HG02678 (cell line): ENCODE measurements around the gene SRXN1.
"Not testable (repeated sequence)": the region's sequence is repeated elsewhere in the genome, so short reads cannot be mapped to it uniquely, and the experiment has no call there.

Experiments
- ATAC-seq: cut with Tn5 transposase; IDR thresholded peaks from one replicate; pipeline ENCODE4 v1.9.1; 2021; ENCODE audit warnings: mild to moderate bottlenecking, moderate library complexity; ENCODE audit not compliant: unreplicated experiment

Gene SRXN1

DNA sequence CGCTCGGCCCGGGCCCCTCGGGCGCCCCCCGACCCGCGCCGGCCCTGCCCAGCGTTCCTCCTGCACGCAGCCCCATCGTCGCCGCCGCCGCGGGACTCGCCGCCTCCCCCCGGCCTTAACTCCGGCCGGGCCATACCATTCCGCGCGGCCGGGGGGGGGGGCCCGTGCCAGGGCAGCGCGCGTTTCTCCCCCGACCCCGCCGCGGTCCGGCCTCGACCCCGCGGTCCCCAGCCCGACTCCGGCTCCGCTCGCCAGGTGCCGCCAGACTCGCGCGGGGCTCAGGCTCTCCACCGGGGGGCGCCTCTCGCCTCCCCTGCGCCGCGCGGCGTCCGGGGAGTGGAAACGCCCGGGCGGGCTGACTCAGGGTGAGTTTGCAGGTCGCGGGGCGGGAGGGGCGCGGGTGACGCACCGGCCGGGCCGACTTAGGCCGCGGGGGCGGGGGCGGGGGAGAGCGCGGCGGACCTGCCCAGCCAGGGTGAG lies at the start of gene SRXN1:
Gene SRXN1, minus strand, starts transcription at position 91 of the 480 bp plus-strand sequence. Its CDS starts 15 bp downstream, at position 76.
- ATAC-seq: peak; percentile 88

GRCh38 chr20:701401-702129 lies 48.6 kb upstream of the SRXN1 start:
- no peak for ATAC-seq

DNA sequence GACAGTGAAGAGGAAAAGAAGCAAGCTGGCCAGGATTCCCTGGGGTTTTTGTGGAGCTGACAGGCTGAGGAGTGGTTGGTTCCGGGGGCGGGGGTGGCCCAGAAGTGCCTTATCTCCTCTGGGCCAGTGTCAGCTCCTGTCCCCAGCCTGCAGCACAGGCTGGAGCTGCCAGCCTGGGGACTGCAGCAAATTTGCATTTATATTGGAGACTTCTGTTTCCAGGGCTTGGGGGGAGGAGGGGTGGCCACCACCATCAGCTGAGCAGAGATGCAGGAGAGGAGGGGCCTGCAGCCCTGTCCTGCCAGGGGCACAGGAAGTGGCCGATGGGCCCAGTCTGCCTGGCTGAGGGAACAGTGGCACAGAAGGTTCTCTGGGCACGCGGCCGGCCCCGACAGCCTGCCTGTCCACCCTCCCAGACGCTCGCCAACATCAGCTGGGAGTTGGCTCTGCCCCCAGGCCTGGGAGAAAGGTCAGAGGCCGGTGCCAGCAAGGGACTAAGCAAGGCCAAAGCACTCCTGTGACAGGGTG lies 46.9 kb upstream of the SRXN1 start:
- no peak for ATAC-seq

DNA sequence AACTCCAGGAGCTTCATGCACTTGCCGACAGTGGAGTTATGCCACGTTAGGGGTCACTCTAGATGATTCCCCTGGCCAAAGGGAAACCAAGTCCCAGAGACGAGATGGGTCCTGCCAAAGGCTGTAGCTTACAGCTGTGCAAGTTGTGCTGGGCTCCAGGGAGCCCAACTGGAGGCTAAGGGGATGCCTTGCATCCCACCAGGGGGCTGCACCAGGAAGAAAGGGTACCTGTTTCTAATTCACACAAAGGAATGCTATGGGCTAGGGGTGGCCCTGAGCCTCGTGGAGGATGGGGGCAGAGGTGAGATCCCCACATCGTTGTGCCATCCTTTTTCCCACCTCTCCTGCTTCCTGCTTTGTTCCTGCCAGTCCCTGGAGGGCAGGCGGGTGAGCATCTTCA lies 46.3 kb upstream of the SRXN1 start:
- no peak for ATAC-seq

GRCh38 chr20:698276-698675 lies 45.3 kb upstream of the SRXN1 start:
- no peak for ATAC-seq

GRCh38 chr20:697826-698225 lies 44.8 kb upstream of the SRXN1 start:
- ATAC-seq: no peak

- ATAC-seq: no peak
These were observed 42.3 kb upstream of the SRXN1 start for GRCh38 chr20:695165-695866.

- no peak for ATAC-seq
These were observed 41.5 kb upstream of the SRXN1 start for GRCh38 chr20:694496-694895.

- not testable (repeated sequence) for ATAC-seq
These were observed 40.8 kb upstream of the SRXN1 start for GRCh38 chr20:693786-694185.

- ATAC-seq: no peak
These were observed 39.0 kb upstream of the SRXN1 start for GRCh38 chr20:692044-692443.

GRCh38 chr20:689947-690346 lies 36.9 kb upstream of the SRXN1 start:
- ATAC-seq: no peak

DNA sequence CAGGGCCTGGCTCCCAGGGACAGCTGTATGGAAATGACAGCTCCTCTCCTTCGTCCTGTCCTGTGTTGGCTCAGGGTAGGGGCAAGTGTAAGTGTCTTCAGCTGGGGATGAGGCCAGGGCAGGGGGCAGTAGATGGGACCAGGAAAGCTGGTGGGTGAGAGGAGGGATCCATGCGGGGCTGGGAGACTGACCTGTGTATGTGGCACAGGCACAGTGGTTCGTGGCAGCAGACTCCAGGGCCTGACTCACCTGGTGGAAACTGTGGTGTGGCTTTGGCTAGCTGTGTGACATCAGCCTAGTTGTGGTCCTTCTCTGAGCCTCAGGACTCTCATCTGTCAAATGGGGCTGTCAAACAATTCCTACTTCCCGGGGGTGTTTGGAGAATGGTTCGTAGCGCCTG lies 36.3 kb upstream of the SRXN1 start:
- ATAC-seq: no peak

DNA sequence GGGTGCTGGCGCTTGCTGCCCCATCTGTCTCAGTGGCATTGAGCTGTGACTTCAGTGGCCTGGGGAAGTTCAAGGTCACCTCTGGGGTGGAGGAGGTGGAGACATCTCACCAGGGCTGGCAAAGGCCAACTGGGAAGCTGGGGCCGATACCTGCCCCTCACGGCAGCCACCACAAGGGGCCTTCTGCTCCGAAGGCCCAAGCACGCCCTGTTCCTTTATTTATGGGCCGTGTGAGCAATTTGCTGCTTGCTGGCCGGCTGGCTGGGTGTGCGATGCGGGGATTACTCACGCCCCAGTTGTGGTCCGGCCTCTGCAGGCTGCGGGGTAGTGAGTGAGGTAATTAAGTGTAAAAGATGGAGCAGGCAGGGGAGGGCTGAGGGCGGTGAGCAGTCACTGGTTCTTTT lies 35.8 kb upstream of the SRXN1 start:
- ATAC-seq: no peak

- ATAC-seq: no peak
These were observed 34.6 kb upstream of the SRXN1 start for GRCh38 chr20:687468-688203.

DNA sequence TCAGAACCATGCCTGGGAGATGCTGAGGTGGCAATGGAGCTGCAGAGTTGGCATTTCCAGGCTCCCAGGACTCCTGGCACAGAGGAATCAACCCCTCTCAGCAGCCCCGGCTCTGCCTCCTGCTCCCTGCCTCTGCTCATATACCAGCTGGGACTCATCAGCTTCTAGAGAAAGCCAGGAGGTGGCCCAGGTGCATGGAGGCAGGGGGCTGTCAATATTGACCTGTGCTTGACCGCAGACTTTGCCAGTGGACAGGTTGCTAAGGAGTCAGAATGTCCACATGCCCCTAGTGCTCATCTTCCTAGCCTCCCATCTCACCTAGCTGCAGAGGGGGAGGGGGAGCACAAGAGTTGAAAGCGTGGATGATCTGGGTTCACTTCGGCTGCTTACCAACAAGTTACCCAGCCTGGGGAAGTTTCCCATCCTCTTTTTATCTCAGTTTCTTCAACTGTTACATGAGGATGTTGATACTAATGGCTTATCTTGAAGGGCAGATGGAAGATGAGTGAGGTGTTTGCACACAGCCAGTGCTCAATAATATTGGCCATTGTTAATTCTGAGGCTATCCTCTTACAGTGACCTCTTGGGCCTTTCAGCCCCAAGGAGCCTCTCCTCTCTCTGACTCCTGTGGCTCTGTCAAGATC lies 31.8 kb upstream of the SRXN1 start:
- ATAC-seq: no peak

- no peak for ATAC-seq
These were observed 29.1 kb upstream of the SRXN1 start for GRCh38 chr20:682123-682522.

DNA sequence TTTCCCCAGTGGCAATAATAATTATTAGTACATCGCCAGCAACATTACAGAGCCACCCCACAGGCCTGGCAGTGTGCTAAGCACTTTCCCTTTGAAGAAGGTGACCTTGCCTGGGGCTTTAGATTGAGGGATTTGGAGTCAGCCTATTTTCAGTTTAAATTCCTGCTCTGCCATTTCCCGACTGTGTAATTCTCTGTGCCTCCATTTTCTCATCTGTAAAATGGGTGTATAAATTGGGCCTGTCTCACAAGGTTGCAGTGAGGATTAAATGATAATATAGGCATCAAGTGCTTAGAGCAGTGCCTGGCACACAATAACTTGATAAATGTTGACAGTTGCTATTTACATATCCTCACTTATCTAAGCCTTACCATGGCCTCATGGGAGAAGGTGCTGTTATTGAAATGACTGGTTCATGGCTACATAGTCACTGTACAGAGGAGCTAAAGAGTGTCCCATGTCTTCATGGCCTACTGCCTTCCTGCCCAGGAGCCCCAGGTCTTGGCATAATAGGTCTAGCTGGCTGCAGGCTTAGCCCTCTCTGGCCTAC lies 27.7 kb upstream of the SRXN1 start:
- ATAC-seq: no peak

DNA sequence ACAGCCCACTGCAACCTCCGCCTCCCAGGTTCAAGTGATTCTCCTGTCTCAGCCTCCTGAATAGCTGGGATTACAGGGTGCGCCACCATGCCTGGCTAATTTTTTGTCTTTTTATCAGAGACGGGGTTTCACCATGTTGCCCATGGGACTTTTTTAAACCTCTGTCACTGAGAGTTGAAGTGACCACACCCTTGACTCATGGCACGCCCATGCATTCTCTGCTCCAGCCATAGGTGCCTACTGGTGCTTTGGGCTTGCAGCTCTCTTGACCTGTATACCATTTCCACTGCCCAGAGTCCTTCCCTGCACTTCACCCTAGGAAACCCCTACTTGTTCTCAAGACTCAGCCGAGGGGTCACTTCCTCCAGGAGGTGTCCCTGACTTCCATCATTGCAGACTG lies 25.0 kb upstream of the SRXN1 start:
- ATAC-seq: no peak

DNA sequence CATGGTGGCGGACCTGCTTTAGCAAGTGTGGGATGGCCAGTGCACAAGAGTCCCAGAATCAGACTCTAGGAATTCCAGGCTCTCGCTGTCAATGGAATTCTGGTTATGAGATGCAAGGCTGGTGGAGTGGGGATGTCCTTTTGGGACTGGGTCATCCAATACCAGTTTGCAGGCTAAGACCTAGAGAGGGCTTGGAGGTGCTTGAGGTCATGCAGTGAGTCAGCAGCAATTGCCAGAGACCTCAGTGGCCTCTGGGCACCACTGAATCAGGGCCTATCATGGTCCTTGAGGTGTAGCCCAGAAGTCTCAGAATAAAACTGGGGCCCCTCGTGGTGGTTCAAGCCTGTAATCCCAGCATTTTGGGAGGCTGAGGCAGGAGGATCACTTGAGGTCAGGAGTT lies 24.0 kb upstream of the SRXN1 start:
- ATAC-seq: no peak

DNA sequence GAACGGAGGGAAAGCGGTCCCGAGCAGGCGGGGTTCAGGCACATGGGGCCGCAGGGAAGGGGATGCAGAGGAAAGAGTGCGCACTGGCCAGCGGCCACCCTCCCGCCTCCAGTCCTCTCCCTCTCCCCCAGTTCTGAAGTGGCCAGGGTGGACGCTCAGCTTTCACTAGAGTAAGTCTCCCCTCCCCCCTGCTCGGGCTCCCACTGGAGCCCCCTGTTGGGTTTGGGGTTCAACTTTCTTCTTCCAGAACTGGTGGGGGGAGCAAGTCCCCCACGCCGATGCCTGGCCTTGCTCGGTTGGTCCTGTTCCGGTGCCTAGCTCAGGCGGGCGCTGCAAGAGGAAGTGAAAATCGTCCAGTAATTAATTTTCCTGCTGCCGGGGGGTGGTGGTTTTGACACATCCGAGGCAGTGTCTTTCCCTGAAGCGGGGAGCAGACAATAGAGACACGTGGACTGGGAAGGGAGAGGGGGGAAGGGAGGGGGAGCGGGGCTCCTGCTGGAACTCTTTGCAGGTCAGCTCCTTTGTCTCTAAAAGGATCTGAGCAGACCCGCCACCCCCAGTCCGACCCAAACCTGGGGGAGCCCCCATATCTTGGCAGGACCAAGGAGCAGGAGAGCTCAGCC lies 23.4 kb upstream of the SRXN1 start:
- ATAC-seq: no peak
